Left colon (tissue), 2 donors: ENCODE data around the gene SLC49A3. TPM values are rescaled to one million over a fixed set of nuclear protein-coding genes. Genes with fewer than 3 reads are reported as not detected.
A peak's percentile ranks its signal among the peaks of the same experiment; 100 is the strongest.

ENCODE experiments used
- ATAC-seq: fragments of 200-7000 bp; cut with Tn5 transposase; one replicate; pipeline ENCODE4 v1.9.1; 2020; ENCODE audit warnings: mild to moderate bottlenecking, moderate library complexity
- DNase-seq, 2 donors: peaks; one replicate each; pipeline ENCODE4 v3.0.0-alpha.2; 2020
- intact Hi-C, 2 donors: fragments of 100-400 bp; cut with DNase I in 1 of 2; cut with micrococcal nuclease in 1 of 2; formaldehyde crosslinking; loops; one replicate each; pipeline versions ENCODE4 v1.11.2 to v1.14.0; 2022; cut with DNase I, micrococcal nuclease
- total RNA-seq, 2 donors: library from RNA; stranded (reverse); fragmentation: NEBNext Ultra II Directional; extraction: Animal tissue kit (Norgen Biotek cat#: 25700); gene quantifications; one replicate each; pipeline ENCODE4 v1.2.1, GENCODE V29; 2021
- donor health status: DM: no; HTN: no; CAD: no.
- donor health status: DM: yes; HTN: yes; CAD: no.

Gene SLC49A3
- total RNA-seq, 2 donors from 2014 or later: 10.7 to 15.8 TPM

- peak in 1 of 2 donors; percentile 9 for DNase-seq
- no peak for ATAC-seq
- intact Hi-C loops: no loop called here
These were observed 27.7 kb downstream of the SLC49A3 start for GRCh38 chr4:661231-661630.

- no peak for DNase-seq
These were observed 28.6 kb downstream of the SLC49A3 start for GRCh38 chr4:660401-660800.

DNA sequence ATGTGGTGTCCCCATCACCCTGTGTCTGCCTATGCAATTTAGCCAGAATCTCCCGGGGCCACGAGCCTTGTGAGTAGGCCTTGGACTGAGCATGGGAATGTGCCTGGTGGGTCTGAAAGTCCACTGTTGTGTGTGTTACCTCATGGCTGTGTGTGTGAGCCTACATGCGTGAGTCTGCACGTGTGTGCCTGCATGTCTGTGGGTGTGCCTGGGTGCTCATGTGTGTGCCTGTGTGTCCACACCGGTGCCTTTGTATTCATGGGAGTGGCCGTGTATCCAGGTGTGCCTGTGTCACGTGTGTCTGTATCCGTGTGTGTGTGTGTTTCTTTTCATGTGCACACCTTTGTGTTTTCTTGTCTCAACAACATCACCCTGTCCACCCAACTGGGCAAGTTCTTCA lies 29.1 kb downstream of the SLC49A3 start:
- DNase-seq: peak in 1 of 2 donors; percentile 5
- intact Hi-C loops: no loop called here

More at GRCh38 chr4:660401-660800, 28.6 kb downstream of the SLC49A3 start:
- intact Hi-C loops: no loop called here
- no peak for ATAC-seq

GRCh38 chr4:658681-659667 lies 30.0 kb downstream of the SLC49A3 start:
- intact Hi-C loops: no loop called here
- no peak for ATAC-seq
- DNase-seq: no peak

More for the DNA sequence above, 29.1 kb downstream of the SLC49A3 start:
- no peak for ATAC-seq

- DNase-seq (no peak), ATAC-seq (no peak)
- intact Hi-C loops: no loop called here
These were observed 30.9 kb downstream of the SLC49A3 start for GRCh38 chr4:657834-658667.

DNA sequence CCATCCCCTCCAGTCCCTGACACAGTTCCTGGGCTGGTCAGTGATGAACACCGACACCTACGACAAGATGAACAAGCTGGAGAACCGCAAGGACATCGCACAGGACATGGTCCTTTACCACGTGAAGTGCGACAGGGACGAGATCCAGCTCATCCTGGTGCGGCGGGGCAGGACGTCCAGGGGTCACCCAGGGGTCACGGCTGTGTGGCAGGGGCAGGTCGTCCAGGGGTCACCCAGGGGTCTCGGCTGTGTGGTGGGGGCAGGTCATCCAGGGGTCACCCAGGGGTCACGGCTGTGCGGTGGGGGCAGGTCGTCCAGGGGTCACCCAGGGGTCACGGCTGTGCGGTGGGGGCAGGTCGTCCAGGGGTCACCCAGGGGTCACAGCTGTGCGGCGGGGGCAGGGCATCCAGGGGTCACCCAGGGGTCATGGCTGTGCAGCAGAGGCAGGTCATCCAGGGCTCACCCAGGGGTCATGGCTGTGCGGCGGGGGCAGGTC lies 31.6 kb downstream of the SLC49A3 start:
- intact Hi-C loops: no loop called here
- DNase-seq (no peak), ATAC-seq (no peak)

DNA sequence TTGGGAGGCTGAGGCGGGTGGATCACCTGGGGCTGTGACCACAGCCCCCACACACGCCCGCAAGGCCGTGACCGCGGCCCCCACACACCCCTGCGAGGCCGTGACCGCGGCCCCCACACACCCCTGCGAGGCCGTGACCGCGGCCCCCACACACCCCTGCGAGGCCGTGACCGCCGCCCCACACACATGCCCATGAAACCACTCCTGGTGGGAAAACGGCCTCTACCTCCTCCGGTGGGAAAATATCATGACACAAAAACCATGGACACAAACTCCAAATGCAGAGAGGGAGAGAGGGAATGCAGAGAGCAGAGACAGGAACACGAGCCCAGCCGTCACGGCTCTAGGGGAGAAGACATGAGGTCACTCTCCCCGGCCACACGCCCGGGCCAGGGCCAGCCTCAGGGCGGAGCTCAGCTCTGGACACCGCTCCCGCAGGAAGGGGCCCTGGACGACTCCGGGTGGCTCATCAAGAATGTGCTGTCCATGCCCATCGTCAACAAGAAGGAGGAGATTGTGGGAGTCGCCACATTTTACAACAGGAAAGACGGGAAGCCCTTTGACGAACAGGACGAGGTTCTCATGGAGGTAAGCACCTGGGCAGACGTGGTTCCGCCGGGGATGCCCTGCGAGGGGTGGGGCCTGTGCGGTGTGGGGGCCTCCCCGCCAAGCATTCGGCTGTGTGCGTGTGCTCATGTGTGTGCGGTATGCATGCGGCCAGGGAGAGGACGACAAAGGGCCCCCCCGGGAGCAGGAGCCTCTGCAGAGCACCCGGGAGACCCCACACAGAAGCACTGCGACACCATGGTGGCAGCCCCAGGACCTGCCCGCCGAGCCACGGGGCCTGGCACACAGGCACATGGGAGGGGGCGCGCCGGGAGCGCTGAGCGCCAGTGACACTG lies 32.3 kb downstream of the SLC49A3 start:
- intact Hi-C loops: no loop called here
- peak; percentile 34 for ATAC-seq

GRCh38 chr4:655464-656151 lies 33.3 kb downstream of the SLC49A3 start:
- DNase-seq: no peak
- intact Hi-C loops: no loop called here
- ATAC-seq: no peak

More for the DNA sequence above, 32.3 kb downstream of the SLC49A3 start:
- DNase-seq: no peak

- intact Hi-C loops: no loop called here
- no peak for ATAC-seq
- no peak for DNase-seq
These were observed 34.0 kb downstream of the SLC49A3 start for GRCh38 chr4:654871-655463.

DNA sequence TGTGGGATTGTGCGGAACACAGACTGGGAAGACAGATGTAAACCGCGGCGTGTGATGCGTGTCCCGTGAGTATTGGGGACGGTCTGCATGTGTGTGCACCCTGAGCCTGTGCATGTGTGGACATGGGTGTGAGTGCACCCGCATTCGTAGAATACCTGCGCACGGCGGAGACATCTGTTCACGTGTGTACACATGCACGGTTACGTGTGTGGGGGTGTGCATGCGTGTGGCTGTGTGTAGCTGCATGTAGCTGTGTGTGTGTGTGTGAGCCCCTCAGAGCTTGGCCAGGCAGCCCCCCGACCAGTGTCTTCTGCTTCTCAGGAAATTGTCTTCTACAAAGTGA lies 34.5 kb downstream of the SLC49A3 start:
- no peak for ATAC-seq

GRCh38 chr4:653831-654502 lies 35.0 kb downstream of the SLC49A3 start:
- intact Hi-C loops: no loop called here
- DNase-seq (no peak), ATAC-seq (no peak)

More for the DNA sequence above, 34.5 kb downstream of the SLC49A3 start:
- DNase-seq: no peak
- intact Hi-C loops: no loop called here

GRCh38 chr4:653080-653821 lies 35.7 kb downstream of the SLC49A3 start:
- DNase-seq (no peak), ATAC-seq (no peak)
- intact Hi-C loops: no loop called here

GRCh38 chr4:651884-652642 lies 36.9 kb downstream of the SLC49A3 start:
- ATAC-seq (no peak), DNase-seq (no peak)
- intact Hi-C loops: no loop called here

GRCh38 chr4:650951-651883 lies 37.7 kb downstream of the SLC49A3 start:
- ATAC-seq (peak; percentile 34), DNase-seq (no peak)
- intact Hi-C loops: no loop called here

- intact Hi-C loops: no loop called here
- no peak for DNase-seq
- no peak for ATAC-seq
These were observed 38.5 kb downstream of the SLC49A3 start for GRCh38 chr4:650461-650860.
